Measurements from ENCODE around the gene GSTM1.
A peak's percentile ranks its signal among the peaks of the same experiment; 100 is the strongest.

The GSTM1 gene

GRCh38 chr1:109687641-109688499, at the start of gene GSTM1:
GSTM1 (plus strand) TSS chr1:109687817; CDS start chr1:109687874, 57 bp downstream.
- DNase-seq: peak; percentile 43
- H3K4me3 ChIP-seq (ENCODE audit: low read depth, low read length): peak within 1 kb of the TSS; percentile 60
- no peaks in the 10 kb centered on the region for H3K36me3 ChIP-seq (replicated peaks)
- H3K27ac ChIP-seq: no peak within 1 kb of the TSS
- no peaks in the 10 kb centered on the region for H3K27me3 ChIP-seq (replicated peaks)
- in situ Hi-C loops (cut with HindIII; ENCODE audit: low pct_ligation_motif_present, low sequenced_read_pairs): no loop called here
- TF ChIP-seq CTCF (IDR thresholded peaks at IDR 0.05; ENCODE audit: low read depth, low read length, missing control alignments): peak; percentile 60

- no peak for TF ChIP-seq CTCF (IDR thresholded peaks at IDR 0.05; ENCODE audit: low read depth, low read length, missing control alignments)
- Histone ChIP-seq H3K4me3 (ENCODE audit: low read depth, low read length) (no peak overlapping the region), H3K27me3 (replicated peaks) (no peaks in the 10 kb centered on the region), H3K36me3 (replicated peaks) (no peaks in the 10 kb centered on the region), H3K27ac (no peak overlapping the region)
- DNase-seq: no peak
- in situ Hi-C loops (cut with HindIII; ENCODE audit: low pct_ligation_motif_present, low sequenced_read_pairs): no loop called here
Observed at GRCh38 chr1:109639063-109639840, 48.4 kb upstream of the GSTM1 start.

- in situ Hi-C loops (cut with HindIII; ENCODE audit: low pct_ligation_motif_present, low sequenced_read_pairs): no loop called here
- Histone ChIP-seq H3K27me3 (replicated peaks) (no peaks in the 10 kb centered on the region), H3K27ac (no peak overlapping the region), H3K36me3 (replicated peaks) (no peaks in the 10 kb centered on the region), H3K4me3 (ENCODE audit: low read depth, low read length) (no peak overlapping the region)
- no peak for DNase-seq
- TF ChIP-seq CTCF (IDR thresholded peaks at IDR 0.05; ENCODE audit: low read depth, low read length, missing control alignments): no peak
Observed at GRCh38 chr1:109639841-109640184, 47.8 kb upstream of the GSTM1 start.

GRCh38 chr1:109640285-109640865, 47.2 kb upstream of the GSTM1 start:
- peak; percentile 95 for TF ChIP-seq CTCF (IDR thresholded peaks at IDR 0.05; ENCODE audit: low read depth, low read length, missing control alignments)
- Histone ChIP-seq H3K27ac (no peak overlapping the region), H3K4me3 (ENCODE audit: low read depth, low read length) (no peak overlapping the region), H3K36me3 (replicated peaks) (no peaks in the 10 kb centered on the region), H3K27me3 (replicated peaks) (no peaks in the 10 kb centered on the region)
- in situ Hi-C loops (cut with HindIII; ENCODE audit: low pct_ligation_motif_present, low sequenced_read_pairs): no loop called here
- DNase-seq: peak; percentile 74

GRCh38 chr1:109641078-109641740, 46.4 kb upstream of the GSTM1 start:
- in situ Hi-C loops (cut with HindIII; ENCODE audit: low pct_ligation_motif_present, low sequenced_read_pairs): no loop called here
- TF ChIP-seq CTCF (IDR thresholded peaks at IDR 0.05; ENCODE audit: low read depth, low read length, missing control alignments): no peak
- Histone ChIP-seq H3K27me3 (replicated peaks) (no peaks in the 10 kb centered on the region), H3K4me3 (ENCODE audit: low read depth, low read length) (no peak overlapping the region), H3K27ac (no peak overlapping the region), H3K36me3 (replicated peaks) (no peaks in the 10 kb centered on the region)
- DNase-seq: no peak

All from brain microvascular endothelial cell (primary cell).